Measurements from ENCODE around the gene JPH2. TPM values are rescaled to one million over a fixed set of nuclear protein-coding genes. Genes with fewer than 3 reads are reported as not detected.

JPH2 gene
- total RNA-seq, 2 donors from 2014 or later: 121 to 130 TPM

GRCh38 chr20:44073011-44073674 lies 113.8 kb downstream of the JPH2 start:
- intact Hi-C loops (cut with DNase I): loop anchor here in 1 of 2 donors (10.0 kb wide), 1 partner anchor 538 kb away; no protein-coding TSS in a partner anchor

GRCh38 chr20:44072384-44072783 lies 114.6 kb downstream of the JPH2 start:
- no peak for DNase-seq (ENCODE audit: low spot score)
- intact Hi-C loops (cut with DNase I): loop anchor here in 1 of 2 donors (10.0 kb wide), 1 partner anchor 538 kb away; no protein-coding TSS in a partner anchor

More at GRCh38 chr20:44073011-44073674, 113.8 kb downstream of the JPH2 start:
- no peak for DNase-seq (ENCODE audit: low spot score)

- intact Hi-C loops (cut with DNase I): loop anchor here in 1 of 2 donors (10.0 kb wide), 1 partner anchor 537 kb away; no protein-coding TSS in a partner anchor
- DNase-seq (ENCODE audit: low spot score): no peak
Observed at GRCh38 chr20:44071526-44072111, 115.4 kb downstream of the JPH2 start.

DNA sequence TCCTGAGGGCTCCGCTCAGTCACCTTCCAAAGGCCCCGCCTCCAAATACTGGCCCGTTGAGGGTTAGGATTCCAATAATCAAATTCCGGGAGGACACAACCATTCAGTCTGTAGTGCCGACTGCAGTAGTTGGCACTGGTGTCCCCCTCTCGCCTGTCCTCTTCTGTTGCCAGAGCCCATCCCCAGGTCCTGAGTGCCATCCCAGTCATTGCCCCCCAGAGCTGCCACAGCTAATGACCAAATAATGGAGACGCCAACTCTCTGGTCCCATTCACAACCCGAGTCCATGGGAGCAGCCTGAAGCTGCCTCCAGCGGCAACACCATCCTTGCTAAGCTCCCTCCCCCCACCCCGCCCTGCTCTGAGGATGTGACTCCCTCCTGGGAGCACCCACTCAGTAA lies 115.9 kb downstream of the JPH2 start:
- no peak for DNase-seq (ENCODE audit: low spot score)
- intact Hi-C loops (cut with DNase I): loop anchor here in 1 of 2 donors (10.0 kb wide), 1 partner anchor 536 kb away; no protein-coding TSS in a partner anchor

DNA sequence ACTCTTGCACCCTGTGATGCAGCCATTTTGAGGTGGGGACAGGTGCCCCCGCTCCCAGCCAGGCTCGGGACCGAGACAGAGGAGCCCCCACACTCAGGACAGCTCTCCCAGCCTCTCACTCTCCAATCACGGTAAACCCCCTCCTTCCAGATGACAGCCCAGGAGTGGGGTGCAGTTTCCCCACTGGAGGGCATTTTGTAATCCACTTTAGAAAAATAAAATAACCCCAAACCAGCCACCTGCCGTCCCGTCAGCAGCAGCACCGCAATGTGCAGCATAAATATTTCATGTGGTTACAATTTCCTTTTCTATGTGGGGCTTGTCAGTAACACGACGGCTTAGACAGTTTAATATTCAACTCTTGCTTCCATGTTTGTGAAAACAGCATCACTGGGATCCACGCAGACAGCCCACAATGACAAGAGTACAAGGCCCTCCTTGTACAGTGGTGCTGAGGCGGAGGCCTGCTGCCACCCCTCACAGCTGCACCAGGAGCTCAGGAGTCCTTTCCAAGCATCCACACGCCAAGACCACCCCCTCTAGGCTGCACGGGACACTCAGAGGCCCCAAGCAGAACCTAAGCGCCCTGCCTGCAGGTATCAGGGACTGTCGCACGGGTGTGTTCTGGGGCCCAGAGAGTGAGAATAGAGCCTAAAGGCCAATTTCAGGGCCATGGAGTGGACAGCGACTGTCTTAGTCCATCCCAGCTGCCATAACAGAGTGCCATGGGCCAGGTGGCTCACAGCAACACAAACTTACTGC lies 116.7 kb downstream of the JPH2 start:
- DNase-seq (ENCODE audit: low spot score): no peak
- intact Hi-C loops (cut with DNase I): loop anchor here in 1 of 2 donors (10.0 kb wide), 1 partner anchor 536 kb away; no protein-coding TSS in a partner anchor

- intact Hi-C loops (cut with DNase I): loop anchor here in 1 of 2 donors (10.0 kb wide), 1 partner anchor 535 kb away; no protein-coding TSS in a partner anchor
- no peak for DNase-seq (ENCODE audit: low spot score)
Observed at GRCh38 chr20:44069203-44070011, 117.6 kb downstream of the JPH2 start.

- intact Hi-C loops (cut with DNase I): no loop called here
- DNase-seq (ENCODE audit: low spot score): no peak
Observed at GRCh38 chr20:44068316-44069201, 118.4 kb downstream of the JPH2 start.

DNA sequence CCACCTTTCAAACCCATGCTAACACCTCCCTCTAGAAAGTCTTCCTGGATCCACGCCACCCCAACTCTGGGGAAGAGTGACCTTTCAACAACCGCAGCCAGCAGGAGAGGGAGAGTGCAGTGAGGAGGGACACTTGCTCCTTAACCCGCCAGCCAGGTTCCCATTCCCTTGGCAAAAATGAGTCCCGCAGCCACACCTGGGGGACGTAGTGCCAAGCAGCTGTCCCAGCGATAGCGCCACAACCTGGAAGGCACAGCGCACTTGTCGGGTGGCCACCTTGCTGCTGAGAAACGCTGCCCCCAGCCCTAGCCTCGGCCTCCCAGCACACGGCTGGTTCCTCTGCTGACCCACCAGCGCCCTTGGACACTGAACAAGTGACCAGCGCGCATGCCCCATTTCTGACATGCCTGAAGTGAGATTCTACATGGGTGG lies 119.3 kb downstream of the JPH2 start:
- intact Hi-C loops (cut with DNase I): no loop called here
- no peak for DNase-seq (ENCODE audit: low spot score)

DNA sequence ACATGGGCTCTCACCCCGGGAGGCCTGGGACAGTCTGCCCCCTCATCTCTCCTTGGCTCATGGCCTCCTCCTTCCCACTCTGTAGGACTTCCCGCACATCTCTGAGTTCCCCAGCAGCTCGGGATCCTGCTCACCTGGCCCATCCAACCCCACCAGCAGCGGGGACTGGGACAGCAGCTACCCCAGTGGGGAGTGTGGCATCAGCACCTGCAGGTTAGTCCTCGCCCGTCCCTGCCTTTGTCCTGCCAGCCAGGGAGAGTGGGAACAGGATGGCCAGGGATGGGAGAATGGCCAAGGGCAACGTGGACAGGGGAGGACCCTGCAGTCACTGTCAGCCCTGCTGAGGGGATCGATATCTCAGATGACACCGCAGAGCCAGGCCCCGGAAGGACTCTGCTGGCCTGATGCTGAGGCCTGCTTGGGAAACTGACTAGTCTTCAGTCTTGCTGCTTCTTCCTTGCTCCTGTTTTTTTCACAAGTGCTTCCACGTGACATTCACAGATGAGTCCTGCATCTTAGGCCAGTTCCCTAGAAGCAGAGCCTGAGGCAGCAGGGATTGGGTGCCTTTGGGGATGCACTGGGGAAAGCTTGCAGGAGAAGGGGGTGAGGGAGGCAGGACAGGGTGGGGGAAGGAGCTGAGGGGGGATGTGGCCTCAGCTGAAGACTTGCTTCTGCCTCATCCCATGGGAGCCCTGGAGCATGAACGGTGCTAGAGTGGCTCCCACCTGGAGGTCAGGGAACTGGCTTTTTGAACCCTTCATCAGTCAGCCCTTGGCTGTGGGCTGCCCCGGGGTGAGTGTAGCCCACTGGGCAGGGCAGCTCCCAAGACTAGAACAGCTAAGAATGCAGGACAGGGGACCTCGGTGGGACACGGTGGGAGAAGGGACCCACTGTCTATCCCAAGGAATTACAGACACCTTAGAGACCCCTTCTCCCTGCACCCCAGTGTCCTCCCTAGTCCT lies 120.1 kb downstream of the JPH2 start:
- DNase-seq (ENCODE audit: low spot score): no peak
- intact Hi-C loops (cut with DNase I): no loop called here

- intact Hi-C loops (cut with DNase I): no loop called here
- no peak for DNase-seq (ENCODE audit: low spot score)
Observed at GRCh38 chr20:44065401-44066340, 121.3 kb downstream of the JPH2 start.

DNA sequence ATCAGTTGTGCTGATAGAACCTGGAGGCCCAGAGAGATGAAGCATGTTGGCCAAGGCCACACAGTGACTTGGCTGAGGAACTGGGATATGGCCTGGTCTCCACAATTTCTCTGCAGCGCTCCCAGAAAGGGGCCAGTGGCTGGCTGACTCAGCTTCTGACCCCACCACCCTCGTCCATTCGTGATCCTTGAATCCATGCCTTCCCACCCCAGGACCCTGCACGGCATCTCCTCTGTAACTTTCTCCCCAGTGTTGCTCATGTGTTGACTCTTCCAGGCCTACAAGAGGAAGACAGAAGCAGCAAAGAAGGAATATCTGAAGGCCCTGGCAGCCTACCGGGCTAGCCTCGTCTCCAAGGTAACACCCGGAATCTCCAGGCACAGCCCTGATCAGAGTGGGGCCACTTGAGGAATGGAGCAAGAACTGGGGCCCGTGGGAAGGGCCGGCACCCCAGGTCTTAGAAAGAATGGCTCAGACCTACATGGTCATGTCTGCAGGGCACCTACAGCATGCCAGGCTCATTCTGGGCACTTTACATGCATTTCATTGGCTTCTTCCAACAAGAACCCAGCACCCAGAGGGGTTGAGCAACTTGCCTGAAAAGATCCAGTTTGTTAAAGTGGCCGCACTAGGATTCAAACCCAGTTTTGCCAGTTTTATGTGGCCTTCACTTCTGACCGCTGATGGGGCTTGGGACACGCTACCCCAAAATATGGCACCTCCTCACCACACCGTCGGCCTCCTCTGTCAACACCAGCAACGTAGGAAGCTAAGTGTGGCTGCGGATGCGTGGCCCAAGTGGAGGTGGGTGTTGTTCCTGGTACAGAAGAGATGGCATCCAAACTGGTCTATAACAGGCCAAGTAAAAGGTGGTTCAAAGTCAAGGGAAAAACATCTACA lies 122.2 kb downstream of the JPH2 start:
- no peak for DNase-seq (ENCODE audit: low spot score)
- intact Hi-C loops (cut with DNase I): no loop called here

All from posterior vena cava (tissue), 2 donors.